RWPE1 (cell line): Measurements from ENCODE around the gene IMMP1L.

ENCODE experiments used
- CTCF ChIA-PET: fragments of 350-600 bp; sonication (Branson Sonifier 250); formaldehyde crosslinking; extraction: SDS; loops from one replicate; lab custom pipeline; 2021; lab: Yijun Ruan, JAX
- POLR2A ChIA-PET: fragments of 400-600 bp; formaldehyde crosslinking; extraction: SDS; loops from one replicate; lab custom pipeline; 2020; ENCODE audit warnings: antibody characterized with exemption; ENCODE audit not compliant: low non-redundant PET; lab: Yijun Ruan, JAX
- DNase-seq: peaks from one replicate; pipeline ENCODE4 v3.0.0; 2012; ENCODE audit warnings: low spot score
- H3K27ac ChIP-seq: fragments of 450-650 bp; 2 replicates; pipeline ENCODE4 v1.5.1; 2017
- TF ChIP-seq, protein P1 (sequence below): fragments of 450-650 bp; conservative IDR thresholded peaks from 2 replicates; pipeline ENCODE4 v1.5.1; 2017; ENCODE audit warnings: low read depth, mild to moderate bottlenecking

Gene IMMP1L

DNA sequence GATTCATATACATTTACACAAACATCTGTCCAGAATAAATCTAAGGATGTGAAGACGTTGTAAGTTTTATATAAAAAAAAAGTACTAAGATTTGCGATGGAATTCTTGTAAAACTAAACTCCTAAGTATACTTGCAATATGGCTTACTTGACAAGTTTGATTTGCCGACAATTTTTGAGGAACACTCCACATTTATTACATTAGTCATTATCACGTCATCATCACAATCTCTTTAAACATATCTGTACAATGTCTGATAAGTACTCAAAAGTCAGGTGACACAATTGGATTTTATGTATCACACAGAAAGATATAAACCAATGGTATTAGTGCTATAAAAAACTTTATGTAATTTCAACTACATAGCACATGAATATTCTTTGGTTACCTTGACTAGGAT lies 30.4 kb downstream of the IMMP1L start:
- no peak for DNase-seq
- ChIA-PET CTCF (no interaction called here), POLR2A (no interaction called here)
- H3K27ac ChIP-seq, result no peak overlapping the region
- TF ChIP-seq, protein P1, sequence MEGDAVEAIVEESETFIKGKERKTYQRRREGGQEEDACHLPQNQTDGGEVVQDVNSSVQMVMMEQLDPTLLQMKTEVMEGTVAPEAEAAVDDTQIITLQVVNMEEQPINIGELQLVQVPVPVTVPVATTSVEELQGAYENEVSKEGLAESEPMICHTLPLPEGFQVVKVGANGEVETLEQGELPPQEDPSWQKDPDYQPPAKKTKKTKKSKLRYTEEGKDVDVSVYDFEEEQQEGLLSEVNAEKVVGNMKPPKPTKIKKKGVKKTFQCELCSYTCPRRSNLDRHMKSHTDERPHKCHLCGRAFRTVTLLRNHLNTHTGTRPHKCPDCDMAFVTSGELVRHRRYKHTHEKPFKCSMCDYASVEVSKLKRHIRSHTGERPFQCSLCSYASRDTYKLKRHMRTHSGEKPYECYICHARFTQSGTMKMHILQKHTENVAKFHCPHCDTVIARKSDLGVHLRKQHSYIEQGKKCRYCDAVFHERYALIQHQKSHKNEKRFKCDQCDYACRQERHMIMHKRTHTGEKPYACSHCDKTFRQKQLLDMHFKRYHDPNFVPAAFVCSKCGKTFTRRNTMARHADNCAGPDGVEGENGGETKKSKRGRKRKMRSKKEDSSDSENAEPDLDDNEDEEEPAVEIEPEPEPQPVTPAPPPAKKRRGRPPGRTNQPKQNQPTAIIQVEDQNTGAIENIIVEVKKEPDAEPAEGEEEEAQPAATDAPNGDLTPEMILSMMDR, result no peak

- TF ChIP-seq, protein P1, result no peak
- CTCF ChIA-PET, result no interaction called here
- no peak for DNase-seq
- no peak overlapping the region for H3K27ac ChIP-seq
- POLR2A ChIA-PET, result no interaction called here
Measured at GRCh38 chr11:31478223-31478590, 31.2 kb downstream of the IMMP1L start.

- CTCF ChIA-PET, result no interaction called here
- no peak overlapping the region for H3K27ac ChIP-seq
- TF ChIP-seq, protein P1, result no peak
- no peak for DNase-seq
- POLR2A ChIA-PET, result no interaction called here
Measured at GRCh38 chr11:31477528-31478222, 31.7 kb downstream of the IMMP1L start.

DNA sequence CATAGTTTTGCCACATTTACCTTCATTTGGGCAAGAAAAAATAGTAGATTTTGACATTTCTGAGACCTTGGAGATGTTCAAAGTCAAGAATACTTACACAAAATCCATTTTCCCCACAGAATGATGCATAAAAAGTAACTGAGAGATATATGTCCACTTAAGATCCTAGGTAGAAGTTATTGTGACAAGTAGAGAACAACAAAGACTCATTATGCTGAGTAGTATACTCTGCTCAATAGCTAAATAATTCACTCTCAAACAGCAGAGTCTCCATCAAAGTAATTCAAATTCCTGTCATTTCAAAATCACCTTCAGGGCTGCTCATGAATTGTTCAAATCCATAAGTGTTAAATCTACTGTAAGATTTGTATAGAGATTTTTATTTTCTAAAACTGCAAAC lies 35.3 kb downstream of the IMMP1L start:
- no peak for DNase-seq
- CTCF ChIA-PET, result no interaction called here
- H3K27ac ChIP-seq, result no peak overlapping the region
- TF ChIP-seq, protein P1, result no peak
- POLR2A ChIA-PET, result no interaction called here

DNA sequence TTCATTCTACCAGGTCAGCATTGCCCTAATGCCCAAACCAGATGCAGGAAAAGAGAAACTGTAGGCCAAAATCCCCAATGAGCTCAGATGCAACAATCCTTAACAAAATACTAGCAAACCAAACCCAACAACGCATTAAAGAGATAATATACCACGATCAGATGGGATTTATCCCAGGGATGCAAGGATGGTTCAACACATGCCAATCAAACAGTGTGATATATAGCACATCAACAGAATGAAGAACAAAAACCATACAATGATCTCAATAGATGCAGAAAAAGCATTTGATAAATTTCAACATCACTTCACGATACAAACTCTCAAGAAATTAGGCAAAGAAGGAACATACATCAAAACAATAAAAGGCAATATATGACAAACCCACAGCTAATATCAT lies 45.0 kb downstream of the IMMP1L start:
- CTCF ChIA-PET, result interaction anchor here (0.7 kb wide), 1 partner anchor 543 kb away, joined by 3 read pairs; no protein-coding TSS in a partner anchor
- TF ChIP-seq, protein P1, result no peak
- DNase-seq, result no peak
- POLR2A ChIA-PET, result no interaction called here
- no peak overlapping the region for H3K27ac ChIP-seq

- ChIA-PET POLR2A (no interaction called here), CTCF (no interaction called here)
- H3K27ac ChIP-seq, result no peak overlapping the region
- DNase-seq, result no peak
- TF ChIP-seq, protein P1, result no peak
Measured at GRCh38 chr11:31455177-31455576, 54.2 kb downstream of the IMMP1L start.

DNA sequence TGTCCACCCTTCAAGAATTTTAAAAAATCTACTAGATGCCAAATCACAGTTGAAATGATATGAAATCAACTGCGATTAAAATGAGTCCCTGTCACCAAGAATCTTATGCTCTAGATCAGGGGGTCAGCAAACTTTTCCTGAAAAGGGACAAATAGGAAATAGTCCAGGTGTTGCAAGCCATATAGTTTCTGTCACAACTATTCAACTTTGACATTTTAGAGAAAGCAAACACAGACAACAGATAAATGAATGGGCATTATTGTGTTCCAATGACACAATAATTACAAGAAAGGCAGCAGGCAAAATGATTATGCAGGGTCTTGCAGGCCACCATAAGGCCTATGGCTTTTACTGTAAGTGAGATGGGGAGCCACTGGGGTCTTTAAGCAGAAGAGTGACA lies 58.6 kb downstream of the IMMP1L start:
- ChIA-PET POLR2A (no interaction called here), CTCF (no interaction called here)
- no peak for DNase-seq
- H3K27ac ChIP-seq, result no peak overlapping the region
- TF ChIP-seq, protein P1, result no peak
